Esophagus mucosa (tissue), 1 donor: Measurements from ENCODE around the gene SUPT6H. TPM values are rescaled to one million over a fixed set of nuclear protein-coding genes. Genes with fewer than 3 reads are reported as not detected.

Experiments used
- ATAC-seq: fragments of 200-7000 bp; cut with Tn5 transposase; one replicate; pipeline ENCODE4 v1.9.1; 2020
- total RNA-seq: library from RNA; stranded (reverse); gene quantifications from one replicate; pipeline ENCODE4 v1.2.4, GENCODE V29; 2023
- donor health status: DM: yes; HTN: yes; CAD: no.

The SUPT6H gene
- total RNA-seq, 1 donor from 2014 or later, result 31.8 TPM

GRCh38 chr17:28702026-28702751 is 40.2 kb downstream of the SUPT6H start:
- no peak for ATAC-seq

- ATAC-seq, result no peak
Measured at GRCh38 chr17:28702752-28703150, 40.7 kb downstream of the SUPT6H start.

GRCh38 chr17:28703552-28704218 is 41.7 kb downstream of the SUPT6H start:
- no peak for ATAC-seq

GRCh38 chr17:28704219-28704858 is 42.3 kb downstream of the SUPT6H start:
- ATAC-seq, result no peak

- ATAC-seq, result no peak
Measured at GRCh38 chr17:28705074-28705659, 43.2 kb downstream of the SUPT6H start.

- ATAC-seq, result no peak
Measured at GRCh38 chr17:28705728-28706334, 43.8 kb downstream of the SUPT6H start.

GRCh38 chr17:28706471-28707338 is 44.7 kb downstream of the SUPT6H start:
- ATAC-seq, result no peak

GRCh38 chr17:28707339-28707720 is 45.3 kb downstream of the SUPT6H start:
- no peak for ATAC-seq

- peak; percentile 87 for ATAC-seq
Measured at GRCh38 chr17:28710861-28711722, 49.1 kb downstream of the SUPT6H start.

GRCh38 chr17:28711723-28712031 is 49.7 kb downstream of the SUPT6H start, which contains the start of gene PROCA1:
Gene PROCA1 (minus strand): TSS chr17:28711888. CDS start chr17:28711660, 228 bp downstream.
- peak; percentile 19 for ATAC-seq

- peak; percentile 1 for ATAC-seq
Measured at GRCh38 chr17:28712032-28712704, 50.2 kb downstream of the SUPT6H start.

GRCh38 chr17:28712705-28713415 is 50.9 kb downstream of the SUPT6H start:
- ATAC-seq, result no peak

GRCh38 chr17:28714281-28714680 is 52.3 kb downstream of the SUPT6H start:
- ATAC-seq, result no peak

- ATAC-seq, result no peak
Measured at GRCh38 chr17:28715217-28715616, 53.2 kb downstream of the SUPT6H start.

GRCh38 chr17:28716740-28717577 is 55.0 kb downstream of the SUPT6H start:
- peak; percentile 1 for ATAC-seq

- ATAC-seq, result peak; percentile 12
Measured at GRCh38 chr17:28717578-28718332, 55.8 kb downstream of the SUPT6H start, which contains the start of gene RAB34. Gene RAB34 (minus strand): TSS chr17:28717868. CDS start chr17:28717266, 602 bp downstream.

GRCh38 chr17:28718333-28719020 is 56.5 kb downstream of the SUPT6H start:
- ATAC-seq, result no peak
